ENCODE data around the gene ROR2.

DNA sequence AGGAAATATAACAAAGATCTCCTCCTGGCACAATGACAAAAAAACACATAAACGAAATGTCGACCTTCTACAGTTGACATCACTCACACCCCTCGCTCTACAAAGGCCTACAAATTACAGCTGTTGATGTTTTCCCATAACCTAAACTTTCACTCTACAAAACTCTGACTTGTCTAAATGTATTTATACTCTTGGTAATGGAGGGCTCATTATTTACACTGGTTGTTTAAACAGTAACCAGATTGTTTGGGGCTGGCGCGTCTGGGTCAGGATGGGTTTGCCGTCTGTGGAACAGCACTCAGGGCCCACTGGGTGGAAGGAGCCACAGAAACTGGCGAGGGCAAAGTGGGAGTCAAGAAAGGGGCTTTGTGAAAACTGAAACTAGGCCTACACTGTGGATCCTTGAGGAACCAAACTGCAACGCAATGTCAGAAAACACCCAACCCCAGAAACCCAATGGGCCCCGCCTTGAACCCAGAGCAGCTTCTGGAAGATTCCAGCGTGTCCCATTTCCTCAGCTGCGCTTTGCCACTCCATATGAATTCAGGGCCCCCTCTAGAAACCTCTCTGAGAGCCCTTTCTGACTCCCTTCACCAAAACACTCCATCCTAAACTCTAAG lies 136.7 kb downstream of the ROR2 start:
- TF ChIP-seq, protein P1, sequence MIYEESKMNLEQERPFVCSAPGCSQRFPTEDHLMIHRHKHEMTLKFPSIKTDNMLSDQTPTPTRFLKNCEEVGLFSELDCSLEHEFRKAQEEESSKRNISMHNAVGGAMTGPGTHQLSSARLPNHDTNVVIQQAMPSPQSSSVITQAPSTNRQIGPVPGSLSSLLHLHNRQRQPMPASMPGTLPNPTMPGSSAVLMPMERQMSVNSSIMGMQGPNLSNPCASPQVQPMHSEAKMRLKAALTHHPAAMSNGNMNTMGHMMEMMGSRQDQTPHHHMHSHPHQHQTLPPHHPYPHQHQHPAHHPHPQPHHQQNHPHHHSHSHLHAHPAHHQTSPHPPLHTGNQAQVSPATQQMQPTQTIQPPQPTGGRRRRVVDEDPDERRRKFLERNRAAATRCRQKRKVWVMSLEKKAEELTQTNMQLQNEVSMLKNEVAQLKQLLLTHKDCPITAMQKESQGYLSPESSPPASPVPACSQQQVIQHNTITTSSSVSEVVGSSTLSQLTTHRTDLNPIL (CRISPR knock-in tag; IDR thresholded peaks at IDR 0.05; ENCODE audit: low read depth) = no peak
- TF ChIP-seq PPARA (CRISPR knock-in tag; IDR thresholded peaks at IDR 0.05; ENCODE audit: borderline replicate concordance) = no peak
- TF ChIP-seq TCF4 (CRISPR knock-in tag; IDR thresholded peaks at IDR 0.05; ENCODE audit: borderline replicate concordance) = no peak

Measured in SK-N-SH treated with all-trans-retinoic acid at 6 μM for 48 hours (cell line).